Tibial artery (tissue), 4 donors: ENCODE measurements around the gene RAP1GAP2.
"Not testable (repeated sequence)": the region's sequence is repeated elsewhere in the genome, so short reads cannot be mapped to it uniquely, and the experiment has no call there.

ENCODE experiments used
- DNase-seq, 2 donors: peaks; one replicate each; pipeline ENCODE4 v3.0.0-alpha.2; 2019
- H3K27ac ChIP-seq, 2 donors: fragments of 200-600 bp; sonication (generic) in 1 of 2; 1 replicate in 1 of 2; 2 replicates in 1 of 2; pipeline ENCODE4 v1.5.1; 2018 to 2019; ENCODE audit warnings: mild to moderate bottlenecking in 1 of 2
- H3K27me3 ChIP-seq, 2 donors: fragments of 200-600 bp; sonication (generic) in 1 of 2; one replicate each; pipeline versions ENCODE4 v1.5.1 to v1.6.0; 2016 to 2019
- H3K36me3 ChIP-seq, 3 donors: fragments of 200-600 bp; sonication (generic) in 2 of 3; one replicate each; pipeline ENCODE4 v1.5.1; 2016 to 2019; ENCODE audit warnings: mild to moderate bottlenecking in 2 of 3
- H3K4me1 ChIP-seq, 4 donors: fragments of 200-600 bp; sonication (generic) in 2 of 4; 1 replicate in 3 of 4; 2 replicates in 1 of 4; pipeline ENCODE4 v1.5.1; 2016 to 2019
- H3K4me3 ChIP-seq, 2 donors: fragments of 200-600 bp; sonication (generic) in 1 of 2; 1 replicate in 1 of 2; 2 replicates in 1 of 2; pipeline ENCODE4 v1.5.1; 2018 to 2019; ENCODE audit warnings: mild to moderate bottlenecking in 2 of 2
- H3K9me3 ChIP-seq, 3 donors: fragments of 200-600 bp; sonication (generic) in 1 of 3; one replicate each; pipeline ENCODE4 v1.5.1; 2016 to 2019
- intact Hi-C: fragments of 100-400 bp; cut with DNase I; formaldehyde crosslinking; loops from one replicate; pipeline ENCODE4 v1.15.0; 2023; ENCODE audit warnings: low total_unique reads
- TF ChIP-seq, protein P1 (sequence below), 2 experiments: fragments of 200-600 bp in 1 of 2; fragments of 450-650 bp in 1 of 2; IDR thresholded peaks; one replicate each; pipeline ENCODE4 v1.5.1; 2017 to 2019; ENCODE audit warnings: antibody characterized with exemption in 2 of 2, mild to moderate bottlenecking in 1 of 2, moderate library complexity in 1 of 2

Gene RAP1GAP2

DNA sequence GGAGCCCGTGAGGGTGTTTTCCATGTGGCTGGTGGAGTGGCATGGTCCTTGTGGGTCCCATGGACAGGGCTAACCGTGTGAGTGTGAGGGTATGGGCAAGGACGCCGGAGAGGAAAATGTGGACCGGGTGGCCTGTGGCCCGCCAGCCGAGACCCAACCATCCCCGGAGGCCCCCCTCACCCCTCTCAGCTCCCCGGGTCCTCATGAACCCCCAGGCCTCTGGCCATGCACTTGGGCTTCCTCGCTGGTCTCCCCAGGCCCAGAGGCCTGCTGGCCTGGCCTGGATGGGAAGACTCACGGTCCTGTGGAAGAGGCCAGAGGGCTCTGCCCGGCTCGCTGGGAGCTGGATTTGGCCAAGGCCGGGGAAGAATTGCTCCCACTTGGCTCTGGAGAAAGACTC lies 13.1 kb downstream of the RAP1GAP2 start:
- Histone ChIP-seq H3K4me1 (no peaks in the 10 kb centered on the region), H3K36me3 (no peaks in the 10 kb centered on the region), H3K27me3 (peaks cover 0 to 14% of the 10 kb centered on the region in 2 donors), H3K27ac (no peak overlapping the region), H3K9me3 (no peaks in the 10 kb centered on the region), H3K4me3 (no peak overlapping the region)
- intact Hi-C loops = no loop called here
- TF ChIP-seq, protein P1, sequence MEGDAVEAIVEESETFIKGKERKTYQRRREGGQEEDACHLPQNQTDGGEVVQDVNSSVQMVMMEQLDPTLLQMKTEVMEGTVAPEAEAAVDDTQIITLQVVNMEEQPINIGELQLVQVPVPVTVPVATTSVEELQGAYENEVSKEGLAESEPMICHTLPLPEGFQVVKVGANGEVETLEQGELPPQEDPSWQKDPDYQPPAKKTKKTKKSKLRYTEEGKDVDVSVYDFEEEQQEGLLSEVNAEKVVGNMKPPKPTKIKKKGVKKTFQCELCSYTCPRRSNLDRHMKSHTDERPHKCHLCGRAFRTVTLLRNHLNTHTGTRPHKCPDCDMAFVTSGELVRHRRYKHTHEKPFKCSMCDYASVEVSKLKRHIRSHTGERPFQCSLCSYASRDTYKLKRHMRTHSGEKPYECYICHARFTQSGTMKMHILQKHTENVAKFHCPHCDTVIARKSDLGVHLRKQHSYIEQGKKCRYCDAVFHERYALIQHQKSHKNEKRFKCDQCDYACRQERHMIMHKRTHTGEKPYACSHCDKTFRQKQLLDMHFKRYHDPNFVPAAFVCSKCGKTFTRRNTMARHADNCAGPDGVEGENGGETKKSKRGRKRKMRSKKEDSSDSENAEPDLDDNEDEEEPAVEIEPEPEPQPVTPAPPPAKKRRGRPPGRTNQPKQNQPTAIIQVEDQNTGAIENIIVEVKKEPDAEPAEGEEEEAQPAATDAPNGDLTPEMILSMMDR (IDR thresholded peaks at IDR 0.05) = no peak
- DNase-seq = no peak

DNA sequence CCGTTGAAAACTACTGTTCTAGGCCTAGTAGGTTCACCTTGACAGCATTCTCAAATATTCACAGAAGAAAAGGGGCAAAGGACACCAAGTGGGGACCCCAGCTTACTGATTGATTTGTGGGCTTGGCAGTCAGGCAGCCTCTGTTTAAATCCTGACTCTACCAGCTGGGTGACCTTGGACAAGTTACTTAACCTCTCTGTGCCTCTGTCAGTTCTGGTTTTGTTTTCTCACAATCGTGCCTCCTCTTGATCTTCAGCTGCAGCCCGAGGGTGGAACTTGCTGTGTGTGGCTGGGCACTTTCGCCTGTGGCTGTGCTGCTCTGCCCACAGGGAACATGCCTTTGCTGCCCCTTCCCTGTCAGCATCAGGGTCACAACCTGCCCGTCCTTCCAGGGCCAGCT lies 17.8 kb downstream of the RAP1GAP2 start:
- Histone ChIP-seq H3K27ac (no peak overlapping the region), H3K36me3 (no peaks in the 10 kb centered on the region), H3K4me1 (no peaks in the 10 kb centered on the region), H3K4me3 (no peak overlapping the region), H3K27me3 (peaks cover 0 to 13% of the 10 kb centered on the region in 2 donors), H3K9me3 (no peaks in the 10 kb centered on the region)
- no peak for DNase-seq
- TF ChIP-seq, protein P1 (IDR thresholded peaks at IDR 0.05) = no peak
- intact Hi-C loops = no loop called here

DNA sequence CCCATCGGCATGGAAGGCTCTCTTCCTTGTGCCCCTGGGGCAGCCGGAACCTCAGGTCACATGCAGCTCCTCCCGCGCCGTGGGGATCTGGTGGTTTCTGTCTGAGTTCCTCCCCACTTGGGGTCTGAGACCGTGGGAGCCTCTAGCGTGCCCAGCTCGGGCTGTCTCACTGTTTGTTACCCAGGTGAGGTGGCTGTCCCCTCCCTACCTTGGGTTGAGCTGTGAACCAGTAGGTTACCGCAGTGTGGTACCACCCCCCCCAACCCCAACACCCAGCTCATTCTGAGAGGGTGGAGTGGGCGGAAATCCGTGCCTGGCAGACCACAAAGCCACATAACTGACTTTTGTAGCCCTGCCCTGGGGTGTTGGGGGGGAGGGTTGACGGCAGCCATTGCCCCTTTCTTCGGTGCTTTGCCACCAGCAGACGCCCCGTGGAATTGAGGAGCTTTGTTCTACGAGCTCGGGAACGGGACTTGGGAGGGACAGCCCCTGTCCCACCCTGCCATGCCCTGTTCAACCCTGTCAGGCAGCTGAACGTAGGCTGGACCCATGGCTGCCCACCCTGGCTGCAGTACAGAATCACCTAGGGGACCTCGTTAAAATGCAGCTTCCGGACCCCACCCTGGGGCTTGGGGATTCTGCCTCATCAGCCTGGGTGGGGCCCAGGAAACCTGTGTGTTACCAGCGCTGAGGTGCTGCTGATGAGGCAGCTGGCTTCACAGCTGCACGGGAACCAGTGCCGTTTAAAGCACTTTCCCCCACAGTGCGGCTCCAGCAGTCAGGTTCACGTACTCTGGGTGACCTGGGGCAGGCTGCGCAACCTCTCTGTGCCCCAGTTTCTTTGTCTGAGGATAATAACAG lies 18.5 kb downstream of the RAP1GAP2 start:
- Histone ChIP-seq H3K36me3 (no peaks in the 10 kb centered on the region), H3K4me3 (no peak overlapping the region), H3K4me1 (no peaks in the 10 kb centered on the region), H3K9me3 (no peaks in the 10 kb centered on the region), H3K27me3 (peaks cover 0 to 12% of the 10 kb centered on the region in 2 donors), H3K27ac (no peak overlapping the region)
- TF ChIP-seq, protein P1 (IDR thresholded peaks at IDR 0.05) = no peak
- intact Hi-C loops = no loop called here
- peak in 1 of 2 donors; percentile 28 for DNase-seq

DNA sequence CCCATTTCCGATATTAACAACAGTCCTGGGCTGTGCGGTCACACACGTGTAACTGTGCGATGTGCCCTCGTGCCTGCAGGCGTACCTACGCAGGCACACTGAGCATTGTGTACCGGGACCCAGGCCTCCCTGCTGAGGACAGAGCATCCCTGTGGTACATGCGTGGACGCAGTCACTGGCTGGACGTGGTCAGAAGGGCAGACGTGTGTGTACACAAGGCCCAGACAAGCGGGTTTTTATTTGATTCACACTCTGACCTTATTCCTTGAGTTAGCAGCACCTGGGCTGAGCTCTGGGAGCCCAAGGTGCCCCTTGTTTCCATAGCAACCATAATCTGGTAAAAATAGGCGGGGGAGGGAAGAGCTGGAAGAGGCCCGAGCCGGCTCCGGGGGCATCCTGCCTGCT lies 19.5 kb downstream of the RAP1GAP2 start:
- TF ChIP-seq, protein P1 (IDR thresholded peaks at IDR 0.05) = no peak
- intact Hi-C loops = no loop called here
- Histone ChIP-seq H3K4me3 (no peak overlapping the region), H3K27me3 (peaks cover 0 to 12% of the 10 kb centered on the region in 2 donors), H3K36me3 (no peaks in the 10 kb centered on the region), H3K4me1 (no peaks in the 10 kb centered on the region), H3K27ac (no peak overlapping the region), H3K9me3 (no peaks in the 10 kb centered on the region)
- DNase-seq = no peak

DNA sequence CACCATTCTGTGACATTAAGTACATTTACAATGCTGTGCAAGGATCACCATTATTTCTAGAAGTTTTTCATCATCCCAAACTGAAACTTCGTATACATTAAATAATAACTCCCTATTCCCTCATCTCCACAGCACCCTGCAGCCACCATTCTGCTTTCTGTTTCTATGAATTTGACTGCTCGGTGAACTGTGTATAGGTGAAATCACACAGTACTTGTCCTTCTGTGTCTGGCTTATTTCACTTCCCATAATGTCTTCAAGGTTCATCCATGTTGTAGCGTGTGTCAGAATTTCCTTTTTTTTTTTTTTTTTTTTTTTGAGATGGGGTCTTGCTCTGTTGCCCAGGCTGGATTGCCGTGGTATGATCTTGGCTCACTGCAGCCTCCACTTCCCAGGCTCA lies 20.4 kb downstream of the RAP1GAP2 start:
- no peak for DNase-seq
- Histone ChIP-seq H3K27me3 (peaks cover 0 to 15% of the 10 kb centered on the region in 2 donors), H3K4me1 (no peaks in the 10 kb centered on the region), H3K36me3 (no peaks in the 10 kb centered on the region), H3K27ac (no peak overlapping the region), H3K4me3 (no peak overlapping the region), H3K9me3 (no peaks in the 10 kb centered on the region)
- intact Hi-C loops = no loop called here
- TF ChIP-seq, protein P1 (IDR thresholded peaks at IDR 0.05) = no peak

DNA sequence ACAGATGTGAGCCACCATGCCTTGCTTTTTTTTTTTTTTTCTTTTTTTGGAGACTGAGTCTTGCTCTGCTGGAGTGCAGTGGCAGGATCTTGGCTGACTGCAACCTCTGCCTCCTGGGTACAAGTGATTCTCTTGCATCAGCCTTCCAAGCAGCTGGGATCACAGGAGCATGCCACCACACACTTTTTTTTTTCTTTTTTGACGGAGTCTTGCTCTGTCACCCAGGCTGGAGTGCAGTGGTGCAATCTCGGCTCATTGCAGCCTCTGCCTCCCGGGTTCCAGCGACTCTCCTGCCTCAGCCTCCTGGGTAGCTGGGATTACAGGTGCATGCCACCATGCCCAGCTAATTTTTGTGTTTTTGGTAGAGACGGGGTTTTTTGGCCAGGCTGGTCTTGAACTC lies 23.1 kb downstream of the RAP1GAP2 start:
- H3K27ac ChIP-seq, DNase-seq, H3K36me3 ChIP-seq, H3K4me3 ChIP-seq, H3K4me1 ChIP-seq, intact Hi-C loops, H3K9me3 ChIP-seq: not testable (repeated sequence)
- H3K27me3 ChIP-seq = peaks cover 0 to 32% of the 10 kb centered on the region in 2 donors
